Measurements from ENCODE around the gene PLCG2.

Gene PLCG2

DNA sequence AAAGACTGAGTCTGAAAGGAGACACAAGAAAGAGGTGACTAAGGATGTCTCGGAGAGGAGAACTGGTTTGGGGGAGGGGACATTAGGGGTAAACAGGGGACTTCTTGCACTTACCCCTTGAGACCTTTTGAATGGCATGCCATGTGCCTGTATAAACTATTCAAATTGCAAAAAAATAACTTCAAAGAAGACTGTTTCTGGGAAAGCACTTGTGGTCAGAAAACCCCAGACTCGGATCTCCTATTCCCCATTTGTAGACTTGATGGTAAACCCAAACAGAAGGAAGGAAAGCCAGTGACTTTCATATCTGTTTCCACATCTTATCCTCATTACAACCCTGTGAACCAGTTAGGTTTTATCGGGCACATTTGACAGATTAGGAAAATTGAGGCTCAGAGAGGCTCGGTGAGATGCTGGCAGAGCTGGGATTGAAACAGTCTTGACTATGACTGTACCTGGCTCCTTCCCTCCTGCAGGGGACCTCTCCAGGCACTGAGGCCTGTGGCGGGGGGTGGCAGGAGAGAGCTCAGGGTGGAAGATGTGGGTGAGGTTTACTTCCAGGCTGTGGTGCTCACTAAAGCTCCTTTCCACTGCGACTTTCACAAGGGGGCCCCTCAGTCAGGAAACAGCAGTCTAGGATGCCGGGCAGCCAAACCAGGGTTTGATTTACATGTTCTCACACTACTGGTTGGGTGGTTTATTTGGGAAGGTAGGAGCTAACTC, 30.5 kb upstream of the PLCG2 start:
- DNase-seq: no peak
- Histone ChIP-seq H3K4me1 (no peaks in the 10 kb centered on the region; the same call in 1 of the 2 replicates), H3K36me3 (no peaks in the 10 kb centered on the region), H3K4me3 (ENCODE audit: low read depth, low read length) (no peak overlapping the region), H3K27me3 (no peaks in the 10 kb centered on the region), H3K9me3 (no peaks in the 10 kb centered on the region)
- no peak for TF ChIP-seq CTCF (IDR thresholded peaks at IDR 0.05; ENCODE audit: low read depth, low read length)

DNA sequence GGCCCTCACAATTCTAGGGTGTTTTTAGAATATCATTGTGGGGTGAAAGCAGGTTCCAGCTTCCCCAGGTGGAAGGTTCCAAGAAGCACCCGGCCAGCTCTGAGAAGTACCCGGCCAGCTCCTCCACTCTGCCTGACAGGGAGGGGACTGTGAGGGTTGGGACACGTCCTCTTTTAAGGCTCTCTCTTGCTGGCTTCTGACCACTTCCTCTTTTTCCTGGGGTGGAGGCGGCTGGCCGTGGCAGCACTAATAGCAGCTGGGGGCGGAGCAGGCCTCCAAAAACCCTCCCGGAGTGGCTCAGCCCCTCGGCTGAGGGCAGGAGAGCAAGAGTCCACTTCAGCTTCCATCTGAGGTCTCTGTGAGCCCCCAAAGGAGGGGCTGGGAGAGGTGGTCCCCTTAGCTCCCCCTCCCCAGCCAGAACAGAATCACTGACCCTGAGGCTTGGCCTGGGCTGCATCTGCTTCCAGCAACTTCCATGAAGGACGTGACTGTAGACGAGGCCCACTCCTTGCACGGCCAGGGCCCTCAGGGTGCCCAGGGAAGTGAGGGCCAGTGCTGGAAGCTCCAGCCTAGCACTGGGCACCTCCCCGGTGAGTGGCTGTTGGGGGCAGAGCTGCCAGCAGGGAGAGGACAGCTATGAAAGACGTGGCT, 26.7 kb upstream of the PLCG2 start:
- no peak for TF ChIP-seq CTCF (IDR thresholded peaks at IDR 0.05; ENCODE audit: low read depth, low read length)
- Histone ChIP-seq H3K27me3 (no peaks in the 10 kb centered on the region), H3K36me3 (no peaks in the 10 kb centered on the region), H3K4me3 (ENCODE audit: low read depth, low read length) (no peak overlapping the region), H3K4me1 (peaks cover 4% of the 10 kb centered on the region; the same call in 1 of the 2 replicates), H3K9me3 (no peaks in the 10 kb centered on the region)
- no peak for DNase-seq

GRCh38 chr16:81752876-81753227, 26.2 kb upstream of the PLCG2 start:
- H3K4me1 ChIP-seq: peaks cover 4% of the 10 kb centered on the region; the same call in 1 of the 2 replicates
- H3K27me3 ChIP-seq: no peaks in the 10 kb centered on the region
- no peaks in the 10 kb centered on the region for H3K9me3 ChIP-seq
- H3K4me3 ChIP-seq (ENCODE audit: low read depth, low read length): no peak overlapping the region
- H3K36me3 ChIP-seq: no peaks in the 10 kb centered on the region
- no peak for DNase-seq
- no peak for TF ChIP-seq CTCF (IDR thresholded peaks at IDR 0.05; ENCODE audit: low read depth, low read length)

DNA sequence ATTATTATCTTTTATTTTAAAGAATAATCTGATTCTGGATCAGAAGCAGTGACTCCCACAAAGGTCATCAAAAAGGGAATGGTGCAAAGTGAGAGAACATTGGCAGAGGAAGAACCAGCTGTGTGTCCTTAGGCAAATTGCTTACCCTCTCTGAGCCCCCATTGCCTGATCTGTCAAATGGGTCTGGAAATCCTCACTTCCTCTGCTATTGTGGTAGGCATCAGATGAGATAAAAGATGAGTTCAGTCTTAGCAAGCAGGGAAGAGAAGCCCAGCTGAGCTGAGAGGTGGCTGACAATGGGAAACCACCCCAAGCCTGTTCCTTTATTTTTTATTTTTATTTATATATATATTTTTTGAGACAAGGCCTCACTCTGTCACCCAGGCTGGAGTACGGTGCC, 24.2 kb upstream of the PLCG2 start:
- TF ChIP-seq CTCF (IDR thresholded peaks at IDR 0.05; ENCODE audit: low read depth, low read length): no peak
- Histone ChIP-seq H3K4me3 (ENCODE audit: low read depth, low read length) (no peak overlapping the region), H3K4me1 (peaks cover 4% of the 10 kb centered on the region; the same call in 1 of the 2 replicates), H3K27me3 (no peaks in the 10 kb centered on the region), H3K9me3 (no peaks in the 10 kb centered on the region), H3K36me3 (no peaks in the 10 kb centered on the region)
- DNase-seq: no peak

DNA sequence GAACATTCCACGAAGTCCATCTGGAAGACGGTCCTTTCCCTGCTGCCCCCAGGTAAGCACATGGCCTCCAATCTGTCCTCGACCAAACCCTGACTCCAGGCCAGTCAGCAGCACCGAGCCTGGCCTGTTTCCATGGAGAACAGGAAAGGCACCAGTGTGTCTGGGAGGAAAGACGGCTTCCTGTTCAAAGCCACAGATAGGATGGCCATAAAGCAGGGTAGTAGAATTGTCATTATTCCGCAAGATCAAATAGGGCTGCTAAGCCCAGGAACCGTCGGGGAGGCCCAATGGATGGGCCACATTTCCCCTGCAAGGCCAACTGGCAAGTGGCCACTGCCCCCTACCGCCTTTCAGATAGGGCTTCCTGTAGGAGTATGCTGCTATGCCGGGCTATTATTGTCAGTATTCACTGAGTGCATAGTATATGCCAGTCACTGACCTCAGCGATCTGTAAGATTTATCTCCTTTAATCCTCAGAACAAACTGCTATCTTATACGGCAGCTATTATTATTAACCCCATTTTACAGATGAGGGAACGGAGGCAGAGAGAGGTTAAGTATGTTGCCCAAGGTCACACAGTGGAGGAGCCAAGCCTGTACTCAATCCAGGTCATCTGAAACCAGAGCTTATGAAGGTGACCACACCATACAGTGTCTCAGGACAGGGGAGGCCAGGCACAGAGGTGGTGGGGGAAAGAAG, 23.0 kb upstream of the PLCG2 start:
- H3K36me3 ChIP-seq: no peaks in the 10 kb centered on the region
- no peaks in the 10 kb centered on the region for H3K9me3 ChIP-seq
- H3K4me1 ChIP-seq: peaks cover 4% of the 10 kb centered on the region; the same call in 1 of the 2 replicates
- H3K27me3 ChIP-seq: no peaks in the 10 kb centered on the region
- TF ChIP-seq CTCF (IDR thresholded peaks at IDR 0.05; ENCODE audit: low read depth, low read length): no peak
- DNase-seq: no peak
- no peak overlapping the region for H3K4me3 ChIP-seq (ENCODE audit: low read depth, low read length)

All from BE2C (cell line).